Right atrium auricular region (tissue), 2 donors: ENCODE results near the gene NR6A1. TPM values are rescaled to one million over a fixed set of nuclear protein-coding genes. Genes with fewer than 3 reads are reported as not detected.

Source experiments
- DNase-seq: peaks from one replicate; pipeline ENCODE4 v3.0.0-alpha.2; 2019; ENCODE audit warnings: low spot score
- H3K27ac ChIP-seq, 2 donors: fragments of 200-600 bp; sonication (generic); 1 replicate in 1 of 2; 2 replicates in 1 of 2; pipeline ENCODE4 v1.5.1; 2016 to 2019
- H3K27me3 ChIP-seq, 2 donors: fragments of 200-600 bp; sonication (generic); one replicate each; pipeline versions ENCODE4 v1.5.1 to v1.6.0; 2017 to 2019
- H3K36me3 ChIP-seq: fragments of 200-600 bp; sonication (generic); one replicate; pipeline ENCODE4 v1.5.1; 2016
- H3K4me1 ChIP-seq, 2 donors: fragments of 200-600 bp; sonication (generic); one replicate each; pipeline versions ENCODE4 v1.5.1 to v1.6.0; 2017 to 2019
- H3K4me3 ChIP-seq, 2 donors: fragments of 200-600 bp; sonication (generic); 1 replicate in 1 of 2; 2 replicates in 1 of 2; pipeline ENCODE4 v1.5.1; 2017 to 2019; ENCODE audit warnings: mild to moderate bottlenecking in 1 of 2, moderate library complexity in 1 of 2
- H3K9me3 ChIP-seq, 2 donors: fragments of 200-600 bp; sonication (generic); one replicate each; pipeline ENCODE4 v1.5.1; 2019
- CTCF ChIP-seq, 2 donors: fragments of 200-600 bp; sonication (generic); IDR thresholded peaks; one replicate each; pipeline ENCODE4 v1.5.1; 2019; ENCODE audit warnings: antibody characterized with exemption in 2 of 2
- total RNA-seq, 2 donors: library from RNA; depleted of rRNA; stranded (reverse); fragments of >200 nt; gene quantifications; one replicate each; pipeline ENCODE4 v1.1.0, GENCODE V29; 2016

Gene NR6A1
- total RNA-seq, 2 donors from 2014 or later, result 1.9 to 2.6 TPM

- H3K27me3 ChIP-seq, result no peaks in the 10 kb centered on the region
- H3K4me3 ChIP-seq, result no peak overlapping the region
- H3K27ac ChIP-seq, result no peak overlapping the region
- peaks cover 5% of the 10 kb centered on the region for H3K36me3 ChIP-seq
- DNase-seq, result no peak
- H3K9me3 ChIP-seq, result no peaks in the 10 kb centered on the region
- peaks cover 0 to 12% of the 10 kb centered on the region in 2 donors for H3K4me1 ChIP-seq
- no peak for TF ChIP-seq CTCF (IDR thresholded peaks at IDR 0.05)
Measured at GRCh38 chr9:124808246-124808956, 37.3 kb upstream of the NR6A1 start.

- no peak overlapping the region for H3K4me3 ChIP-seq
- no peaks in the 10 kb centered on the region for H3K9me3 ChIP-seq
- H3K4me1 ChIP-seq, result peaks cover 0 to 20% of the 10 kb centered on the region in 2 donors
- no peak for TF ChIP-seq CTCF (IDR thresholded peaks at IDR 0.05)
- no peaks in the 10 kb centered on the region for H3K27me3 ChIP-seq
- no peak overlapping the region for H3K27ac ChIP-seq
- no peak for DNase-seq
- H3K36me3 ChIP-seq, result peaks cover 3% of the 10 kb centered on the region
Measured at GRCh38 chr9:124805186-124805585, 34.1 kb upstream of the NR6A1 start.

- TF ChIP-seq CTCF (IDR thresholded peaks at IDR 0.05), result no peak
- DNase-seq, result no peak
Measured at GRCh38 chr9:124803911-124804310, 32.8 kb upstream of the NR6A1 start.

GRCh38 chr9:124802426-124802825 lies 31.3 kb upstream of the NR6A1 start:
- H3K9me3 ChIP-seq, result no peaks in the 10 kb centered on the region
- H3K4me3 ChIP-seq, result no peak overlapping the region

More at GRCh38 chr9:124803911-124804310, 32.8 kb upstream of the NR6A1 start:
- no peaks in the 10 kb centered on the region for H3K36me3 ChIP-seq
- no peak overlapping the region for H3K27ac ChIP-seq
- no peak overlapping the region for H3K4me3 ChIP-seq
- no peaks in the 10 kb centered on the region for H3K27me3 ChIP-seq
- peaks cover 0 to 29% of the 10 kb centered on the region in 2 donors for H3K4me1 ChIP-seq
- no peaks in the 10 kb centered on the region for H3K9me3 ChIP-seq

GRCh38 chr9:124801356-124801755 lies 30.2 kb upstream of the NR6A1 start:
- Histone ChIP-seq H3K9me3 (no peaks in the 10 kb centered on the region), H3K27me3 (no peaks in the 10 kb centered on the region), H3K4me3 (no peak overlapping the region), H3K36me3 (no peaks in the 10 kb centered on the region), H3K27ac (no peak overlapping the region), H3K4me1 (peaks cover 0 to 50% of the 10 kb centered on the region in 2 donors)
- DNase-seq, result no peak
- no peak for TF ChIP-seq CTCF (IDR thresholded peaks at IDR 0.05)

More at GRCh38 chr9:124802426-124802825, 31.3 kb upstream of the NR6A1 start:
- Histone ChIP-seq H3K4me1 (peaks cover 0 to 40% of the 10 kb centered on the region in 2 donors), H3K27me3 (no peaks in the 10 kb centered on the region), H3K36me3 (no peaks in the 10 kb centered on the region), H3K27ac (no peak overlapping the region)
- no peak for TF ChIP-seq CTCF (IDR thresholded peaks at IDR 0.05)
- DNase-seq, result no peak
